Measurements from ENCODE around the gene MAML2. TPM values are rescaled to one million over a fixed set of nuclear protein-coding genes. Genes with fewer than 3 reads are reported as not detected.

Gene MAML2
- total and polyA plus RNA-seq, 9 of the 15 experiments (the other 6 are each of a cell fraction or from before 2014, with no cell fraction given), result 0.79 to 6.8 (median 4.8) TPM

DNA sequence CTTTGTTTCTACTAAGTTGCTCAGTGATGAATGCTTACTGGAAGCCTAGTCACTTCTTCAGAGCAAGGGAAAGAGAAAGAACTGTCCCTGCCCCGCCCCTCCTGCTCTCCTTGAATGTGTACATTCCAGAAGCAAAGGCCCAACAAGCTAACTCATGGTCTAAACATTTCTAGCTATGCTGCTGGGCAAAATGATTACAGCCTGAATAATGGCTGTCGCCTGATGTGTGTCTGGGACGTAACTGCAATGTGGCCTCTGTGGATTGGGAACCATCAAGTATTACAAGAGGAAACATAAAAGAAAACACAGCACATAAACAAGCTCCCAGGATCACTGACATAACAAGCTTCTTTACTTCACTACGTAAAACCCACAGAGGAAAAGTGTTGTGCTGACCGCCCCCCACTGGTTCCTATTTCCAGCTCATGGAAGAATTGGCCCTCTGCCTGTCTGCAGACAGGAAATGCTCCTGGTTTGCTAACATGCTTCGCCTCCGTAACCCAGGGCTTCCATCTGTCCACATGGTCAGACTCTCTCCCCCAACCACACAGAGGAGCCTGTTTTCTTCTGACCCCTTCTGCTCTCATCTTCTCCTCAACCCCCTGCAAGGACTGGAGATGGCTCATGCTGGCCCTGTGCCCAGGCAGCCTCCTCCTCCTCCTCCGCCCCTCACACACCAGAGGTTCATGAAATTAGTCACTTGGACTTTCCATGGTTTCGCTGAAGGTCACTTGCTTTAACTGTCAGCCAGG, 187.2 kb downstream of the MAML2 start (continued):
- TF ChIP-seq, protein P1, sequence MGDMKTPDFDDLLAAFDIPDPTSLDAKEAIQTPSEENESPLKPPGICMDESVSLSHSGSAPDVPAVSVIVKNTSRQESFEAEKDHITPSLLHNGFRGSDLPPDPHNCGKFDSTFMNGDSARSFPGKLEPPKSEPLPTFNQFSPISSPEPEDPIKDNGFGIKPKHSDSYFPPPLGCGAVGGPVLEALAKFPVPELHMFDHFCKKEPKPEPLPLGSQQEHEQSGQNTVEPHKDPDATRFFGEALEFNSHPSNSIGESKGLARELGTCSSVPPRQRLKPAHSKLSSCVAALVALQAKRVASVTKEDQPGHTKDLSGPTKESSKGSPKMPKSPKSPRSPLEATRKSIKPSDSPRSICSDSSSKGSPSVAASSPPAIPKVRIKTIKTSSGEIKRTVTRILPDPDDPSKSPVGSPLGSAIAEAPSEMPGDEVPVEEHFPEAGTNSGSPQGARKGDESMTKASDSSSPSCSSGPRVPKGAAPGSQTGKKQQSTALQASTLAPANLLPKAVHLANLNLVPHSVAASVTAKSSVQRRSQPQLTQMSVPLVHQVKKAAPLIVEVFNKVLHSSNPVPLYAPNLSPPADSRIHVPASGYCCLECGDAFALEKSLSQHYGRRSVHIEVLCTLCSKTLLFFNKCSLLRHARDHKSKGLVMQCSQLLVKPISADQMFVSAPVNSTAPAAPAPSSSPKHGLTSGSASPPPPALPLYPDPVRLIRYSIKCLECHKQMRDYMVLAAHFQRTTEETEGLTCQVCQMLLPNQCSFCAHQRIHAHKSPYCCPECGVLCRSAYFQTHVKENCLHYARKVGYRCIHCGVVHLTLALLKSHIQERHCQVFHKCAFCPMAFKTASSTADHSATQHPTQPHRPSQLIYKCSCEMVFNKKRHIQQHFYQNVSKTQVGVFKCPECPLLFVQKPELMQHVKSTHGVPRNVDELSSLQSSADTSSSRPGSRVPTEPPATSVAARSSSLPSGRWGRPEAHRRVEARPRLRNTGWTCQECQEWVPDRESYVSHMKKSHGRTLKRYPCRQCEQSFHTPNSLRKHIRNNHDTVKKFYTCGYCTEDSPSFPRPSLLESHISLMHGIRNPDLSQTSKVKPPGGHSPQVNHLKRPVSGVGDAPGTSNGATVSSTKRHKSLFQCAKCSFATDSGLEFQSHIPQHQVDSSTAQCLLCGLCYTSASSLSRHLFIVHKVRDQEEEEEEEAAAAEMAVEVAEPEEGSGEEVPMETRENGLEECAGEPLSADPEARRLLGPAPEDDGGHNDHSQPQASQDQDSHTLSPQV (IDR thresholded peaks at IDR 0.05), result peak; percentile 69
- TF ChIP-seq, protein P2, sequence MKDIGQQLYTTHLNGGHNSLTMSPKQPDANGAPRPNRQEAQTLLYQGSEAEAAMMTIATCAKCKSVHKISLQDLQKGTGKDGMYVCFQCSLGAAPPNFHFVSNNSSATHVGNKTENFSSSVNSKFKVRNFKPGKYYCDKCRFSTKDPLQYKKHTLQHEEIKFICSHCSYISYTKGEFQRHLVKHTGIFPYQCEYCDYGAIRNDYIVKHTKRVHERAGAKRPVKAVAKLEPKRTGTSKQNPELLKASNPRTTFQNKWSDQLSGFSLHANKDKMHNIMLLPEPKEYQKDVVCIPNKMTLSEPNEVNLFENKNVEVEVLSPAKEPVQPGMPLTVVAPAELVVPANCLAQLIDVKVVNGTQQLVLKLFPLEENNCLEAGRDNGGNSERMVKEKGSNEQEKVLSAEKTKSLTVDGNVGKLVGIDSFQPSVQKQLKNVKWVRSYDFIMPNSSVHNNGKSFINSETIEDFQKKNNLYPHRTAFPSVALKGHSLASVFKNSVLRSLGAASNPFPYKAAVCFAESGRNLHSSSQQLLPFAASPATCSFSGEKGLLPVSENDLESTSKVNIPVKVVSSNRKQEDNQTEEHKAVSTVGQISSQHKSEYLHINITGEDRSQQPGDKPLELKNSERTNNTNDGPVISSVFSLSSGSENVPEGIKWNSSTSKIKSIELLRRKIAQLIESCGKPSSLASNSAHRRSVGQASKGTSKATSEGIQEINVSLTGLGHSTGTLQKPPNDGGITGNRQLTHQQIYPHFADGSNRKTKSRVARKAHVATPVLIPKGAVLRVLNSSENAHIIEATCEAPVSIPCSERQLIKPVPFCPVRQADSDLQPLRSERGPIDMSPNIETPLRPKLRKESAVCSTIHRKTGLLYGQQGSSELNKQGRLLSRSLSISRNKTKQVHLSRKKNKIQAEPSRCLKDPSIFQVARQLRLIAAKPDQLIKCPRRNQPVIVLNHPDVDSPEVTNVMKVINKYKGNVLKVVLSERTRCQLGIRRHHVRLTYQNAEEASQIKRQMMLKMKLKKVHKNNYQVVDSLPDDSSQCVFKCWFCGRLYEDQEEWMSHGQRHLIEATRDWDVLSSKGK (CRISPR knock-in tag; IDR thresholded peaks at IDR 0.05), result no peak
- TF ChIP-seq U2AF1 (optimal IDR thresholded peaks at IDR 0.05; ENCODE audit: low read depth, low read length) (no peak), MIER1 (IDR thresholded peaks at IDR 0.05; ENCODE audit: low read depth) (no peak), ZNF766 (CRISPR knock-in tag; conservative IDR thresholded peaks at IDR 0.05) (0 out of 2 replicates have a peak, but pooled peaks have one; percentile 11), CTBP1 (IDR thresholded peaks at IDR 0.05; ENCODE audit: borderline replicate concordance) (peak; percentile 83), HNRNPLL (IDR thresholded peaks at IDR 0.05; ENCODE audit: low read depth, low read length, poor library complexity, severe bottlenecking) (no peak)
- TF ChIP-seq, protein P3, sequence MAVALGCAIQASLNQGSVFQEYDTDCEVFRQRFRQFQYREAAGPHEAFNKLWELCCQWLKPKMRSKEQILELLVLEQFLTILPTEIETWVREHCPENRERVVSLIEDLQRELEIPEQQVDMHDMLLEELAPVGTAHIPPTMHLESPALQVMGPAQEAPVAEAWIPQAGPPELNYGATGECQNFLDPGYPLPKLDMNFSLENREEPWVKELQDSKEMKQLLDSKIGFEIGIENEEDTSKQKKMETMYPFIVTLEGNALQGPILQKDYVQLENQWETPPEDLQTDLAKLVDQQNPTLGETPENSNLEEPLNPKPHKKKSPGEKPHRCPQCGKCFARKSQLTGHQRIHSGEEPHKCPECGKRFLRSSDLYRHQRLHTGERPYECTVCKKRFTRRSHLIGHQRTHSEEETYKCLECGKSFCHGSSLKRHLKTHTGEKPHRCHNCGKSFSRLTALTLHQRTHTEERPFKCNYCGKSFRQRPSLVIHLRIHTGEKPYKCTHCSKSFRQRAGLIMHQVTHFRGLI (CRISPR knock-in tag; IDR thresholded peaks at IDR 0.05), result no peak
- TF ChIP-seq, protein P4, sequence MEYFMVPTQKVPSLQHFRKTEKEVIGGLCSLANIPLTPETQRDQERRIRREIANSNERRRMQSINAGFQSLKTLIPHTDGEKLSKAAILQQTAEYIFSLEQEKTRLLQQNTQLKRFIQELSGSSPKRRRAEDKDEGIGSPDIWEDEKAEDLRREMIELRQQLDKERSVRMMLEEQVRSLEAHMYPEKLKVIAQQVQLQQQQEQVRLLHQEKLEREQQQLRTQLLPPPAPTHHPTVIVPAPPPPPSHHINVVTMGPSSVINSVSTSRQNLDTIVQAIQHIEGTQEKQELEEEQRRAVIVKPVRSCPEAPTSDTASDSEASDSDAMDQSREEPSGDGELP (CRISPR knock-in tag; IDR thresholded peaks at IDR 0.05; ENCODE audit: borderline replicate concordance), result no peak
- TF ChIP-seq, protein P5, sequence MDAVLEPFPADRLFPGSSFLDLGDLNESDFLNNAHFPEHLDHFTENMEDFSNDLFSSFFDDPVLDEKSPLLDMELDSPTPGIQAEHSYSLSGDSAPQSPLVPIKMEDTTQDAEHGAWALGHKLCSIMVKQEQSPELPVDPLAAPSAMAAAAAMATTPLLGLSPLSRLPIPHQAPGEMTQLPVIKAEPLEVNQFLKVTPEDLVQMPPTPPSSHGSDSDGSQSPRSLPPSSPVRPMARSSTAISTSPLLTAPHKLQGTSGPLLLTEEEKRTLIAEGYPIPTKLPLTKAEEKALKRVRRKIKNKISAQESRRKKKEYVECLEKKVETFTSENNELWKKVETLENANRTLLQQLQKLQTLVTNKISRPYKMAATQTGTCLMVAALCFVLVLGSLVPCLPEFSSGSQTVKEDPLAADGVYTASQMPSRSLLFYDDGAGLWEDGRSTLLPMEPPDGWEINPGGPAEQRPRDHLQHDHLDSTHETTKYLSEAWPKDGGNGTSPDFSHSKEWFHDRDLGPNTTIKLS (IDR thresholded peaks at IDR 0.05; ENCODE audit: borderline replicate concordance, low read depth), result 0 out of 2 replicates have a peak, but pooled peaks have one; percentile 22

Data from K562 (cell line).